HG02588 (cell line): ENCODE measurements around the gene TRPV6.
A peak's percentile ranks its signal among the peaks of the same experiment; 100 is the strongest.

Source experiments
- ATAC-seq: cut with Tn5 transposase; IDR thresholded peaks from one replicate; pipeline ENCODE4 v1.9.1; 2021; ENCODE audit warnings: mild to moderate bottlenecking, moderate library complexity; ENCODE audit not compliant: unreplicated experiment

Gene TRPV6

GRCh38 chr7:142855756-142856564 lies 29.6 kb downstream of the TRPV6 start:
- no peak for ATAC-seq

GRCh38 chr7:142855114-142855743 lies 30.3 kb downstream of the TRPV6 start:
- ATAC-seq = no peak

- peak; percentile 53 for ATAC-seq
Measured at GRCh38 chr7:142854372-142855113, 31.0 kb downstream of the TRPV6 start, which contains the start of gene EPHB6. TSS of gene EPHB6 (plus strand) at chr7:142855076. CDS start at chr7:142863228, 8,152 bp downstream.

- peak; percentile 80 for ATAC-seq
Measured at GRCh38 chr7:142853739-142854371, 31.7 kb downstream of the TRPV6 start.

- ATAC-seq = no peak
Measured at GRCh38 chr7:142851919-142852318, 33.6 kb downstream of the TRPV6 start.

GRCh38 chr7:142851269-142851668 lies 34.3 kb downstream of the TRPV6 start:
- ATAC-seq = no peak

GRCh38 chr7:142847353-142847752 lies 38.2 kb downstream of the TRPV6 start:
- ATAC-seq = no peak

GRCh38 chr7:142842251-142842766 lies 43.2 kb downstream of the TRPV6 start:
- ATAC-seq = no peak

GRCh38 chr7:142838461-142839213 lies 46.9 kb downstream of the TRPV6 start:
- ATAC-seq = no peak

GRCh38 chr7:142836426-142836825 lies 49.1 kb downstream of the TRPV6 start:
- no peak for ATAC-seq

GRCh38 chr7:142835487-142835886 lies 50.1 kb downstream of the TRPV6 start:
- no peak for ATAC-seq

GRCh38 chr7:142833174-142834048 lies 52.1 kb downstream of the TRPV6 start:
- ATAC-seq = peak; percentile 86

GRCh38 chr7:142832417-142832816 lies 53.1 kb downstream of the TRPV6 start:
- ATAC-seq = no peak

GRCh38 chr7:142827951-142828500 lies 57.5 kb downstream of the TRPV6 start:
- ATAC-seq = no peak

- ATAC-seq = no peak
Measured at GRCh38 chr7:142822714-142823113, 62.8 kb downstream of the TRPV6 start.
